HepG2 (cell line): ENCODE results near the gene ILDR2. TPM values are rescaled to one million over a fixed set of nuclear protein-coding genes. Genes with fewer than 3 reads are reported as not detected.

Experiments
- ARID3A ChIP-seq: IDR thresholded peaks from 2 replicates; pipeline ENCODE4 v1.6.1; 2012; ENCODE audit warnings: low read depth, low read length, improper control_type of control experiment
- FOXK2 ChIP-seq: fragments of 450-650 bp; IDR thresholded peaks from 2 replicates; pipeline ENCODE4 v1.6.1; 2016
- KMT2B ChIP-seq: IDR thresholded peaks from 2 replicates; pipeline ENCODE4 v1.6.1; 2016; ENCODE audit warnings: missing genetic modification reagents, missing compliant biosample characterization
- NR2F1 ChIP-seq, 2 experiments: fragments of 450-650 bp in 1 of 2; formaldehyde crosslinking in 1 of 2; IDR thresholded peaks; 2 replicates each; pipeline versions ENCODE4 v1.5.0 to v1.6.1; 2016 to 2020; ENCODE audit warnings: mild to moderate bottlenecking in 1 of 2, missing compliant biosample characterization in 1 of 2, missing genetic modification reagents in 1 of 2, moderate library complexity in 1 of 2
- PITX1 ChIP-seq: sonication (generic); formaldehyde crosslinking; IDR thresholded peaks from 2 replicates; pipeline ENCODE4 v1.5.1; 2020; ENCODE audit warnings: mild to moderate bottlenecking, missing genetic modification reagents
- PRDM15 ChIP-seq: sonication (generic); formaldehyde crosslinking; IDR thresholded peaks from 2 replicates; pipeline ENCODE4 v1.4.0; 2020; ENCODE audit warnings: missing genetic modification reagents
- RBM22 ChIP-seq: fragments of 200-400 bp; formaldehyde crosslinking; optimal IDR thresholded peaks from 2 replicates; pipeline ENCODE3; 2017; ENCODE audit warnings: mild to moderate bottlenecking, low read length, moderate library complexity
- SALL1 ChIP-seq: sonication (generic); formaldehyde crosslinking; IDR thresholded peaks from 2 replicates; pipeline ENCODE4 v1.8.0; 2022; ENCODE audit warnings: mild to moderate bottlenecking, missing genetic modification reagents
- SMC3 ChIP-seq: IDR thresholded peaks from 2 replicates; pipeline ENCODE4 v1.6.1; 2011; ENCODE audit warnings: low read length, improper control_type of control experiment
- STAT6 ChIP-seq: sonication (generic); formaldehyde crosslinking; IDR thresholded peaks from 2 replicates; pipeline ENCODE4 v1.4.0; 2020; ENCODE audit warnings: missing genetic modification reagents, mild to moderate bottlenecking, borderline replicate concordance
- TCF12 ChIP-seq, 2 experiments: fragments of 450-650 bp in 1 of 2; sonication (generic) in 1 of 2; formaldehyde crosslinking in 1 of 2; IDR thresholded peaks; 2 replicates each; pipeline versions ENCODE4 v1.6.1 to v1.8.0; 2017 to 2022; ENCODE audit warnings: antibody characterized with exemption in 1 of 2, mild to moderate bottlenecking in 1 of 2, missing genetic modification reagents in 1 of 2, moderate library complexity in 1 of 2
- ZBTB26 ChIP-seq: IDR thresholded peaks from 2 replicates; pipeline ENCODE4 v1.6.1; 2016; ENCODE audit warnings: missing compliant biosample characterization, missing genetic modification reagents, borderline replicate concordance
- ZMYM4 ChIP-seq: sonication (generic); formaldehyde crosslinking; IDR thresholded peaks from 2 replicates; pipeline ENCODE4 v1.8.1; 2023; ENCODE audit warnings: mild to moderate bottlenecking, missing genetic modification reagents
- ZNF441 ChIP-seq: sonication (generic); formaldehyde crosslinking; IDR thresholded peaks from 2 replicates; pipeline ENCODE4 v1.7.0; 2021; ENCODE audit warnings: missing genetic modification reagents, borderline replicate concordance
- ZNF546 ChIP-seq: sonication (generic); formaldehyde crosslinking; conservative IDR thresholded peaks from 2 replicates; pipeline ENCODE4 v1.8.1; 2023; ENCODE audit warnings: mild to moderate bottlenecking, missing genetic modification reagents
- ZNF749 ChIP-seq: sonication (generic); formaldehyde crosslinking; IDR thresholded peaks from 2 replicates; pipeline ENCODE4 v1.8.0; 2022; ENCODE audit warnings: mild to moderate bottlenecking, missing genetic modification reagents, moderate library complexity, borderline replicate concordance
- ZNF781 ChIP-seq: sonication (generic); formaldehyde crosslinking; IDR thresholded peaks from 2 replicates; pipeline ENCODE4 v1.5.1; 2020; ENCODE audit warnings: borderline replicate concordance, mild to moderate bottlenecking, missing genetic modification reagents; ENCODE audit errors: not compliant biosample characterization
- ZNF788 ChIP-seq: sonication (generic); formaldehyde crosslinking; IDR thresholded peaks from 2 replicates; pipeline ENCODE4 v1.5.0; 2020; ENCODE audit warnings: mild to moderate bottlenecking, missing genetic modification reagents, borderline replicate concordance
- polyA plus RNA-seq, 8 experiments: library from polyadenylated mRNA; depleted of rRNA in 3 of 8; stranded (reverse) in 7 of 8; unstranded in 1 of 8; fragments of >200 nt; fragmentation: Illumina TruSeq in 4 of 8; extraction: Trizol in 4 of 8; gene quantifications; 2 replicates each; pipeline versions ENCODE4 v1.2.1 to v1.2.3, GENCODE V29; 2011 to 2016; ENCODE audit warnings: low read depth in 4 of 8, missing spikeins in 1 of 8, mixed read lengths in 1 of 8; ENCODE audit not compliant: insufficient read depth in 1 of 8
- total RNA-seq, 5 experiments: library from RNA; depleted of rRNA; stranded (reverse); fragments of >200 nt; fragmentation: Illumina TruSeq; extraction: Trizol; gene quantifications; 2 replicates each; pipeline ENCODE4 v1.2.3, GENCODE V29; 2016; ENCODE audit warnings: low read depth in 1 of 5

Gene ILDR2
- total and polyA plus RNA-seq, 2 of the 13 experiments (the other 11 are each of a cell fraction or from before 2014, with no cell fraction given) = 0.04 TPM; not detected in 1

GRCh38 chr1:166875734-166876539, 99.4 kb downstream of the ILDR2 start, which contains the start of gene TADA1 (continued):
- TF ChIP-seq ZBTB26 (CRISPR knock-in tag) (no peak; the same call in 1 of the 2 replicates), SMC3 (no peak), KMT2B (CRISPR knock-in tag) (peak; percentile 86), ZNF441 (CRISPR knock-in tag) (peak; percentile 15; the same call in 1 of the 2 replicates), ZMYM4 (peak; percentile 84), RBM22 (no peak), FOXK2 (peak; percentile 71), SALL1 (peak; percentile 69), ZNF546 (CRISPR knock-in tag) (no peak), STAT6 (CRISPR knock-in tag) (0 out of 2 replicates have a peak, but pooled peaks have one; percentile 32), PITX1 (peak; percentile 78; the same call in 1 of the 2 replicates), ARID3A (no peak), PRDM15 (CRISPR knock-in tag) (no peak), NR2F1 (CRISPR knock-in tag; IDR thresholded peaks at IDR 0.05) (0 out of 4 replicates have a peak, but pooled peaks of 1 of the 2 experiments have one; percentile 27), TCF12 (IDR thresholded peaks at IDR 0.05) (no peak), TCF12 (CRISPR knock-in tag; IDR thresholded peaks at IDR 0.05) (no peak), ZNF749 (CRISPR knock-in tag) (peak; percentile 76; the same call in 1 of the 2 replicates), ZNF788 (CRISPR knock-in tag) (peak; percentile 86; the same call in 1 of the 2 replicates), ZNF781 (CRISPR knock-in tag) (no peak)
